ENCODE measurements around the gene ASB16. TPM values are rescaled to one million over a fixed set of nuclear protein-coding genes. Genes with fewer than 3 reads are reported as not detected.

ASB16 gene
- total RNA-seq, 4 donors from 2014 or later = 1.4 to 2.4 (median 1.7) TPM

- no peaks in the 10 kb centered on the region for H3K27me3 ChIP-seq
- peak; percentile 5 to 69 for TF ChIP-seq POLR2A (IDR thresholded peaks at IDR 0.05)
- TF ChIP-seq, protein P1, sequence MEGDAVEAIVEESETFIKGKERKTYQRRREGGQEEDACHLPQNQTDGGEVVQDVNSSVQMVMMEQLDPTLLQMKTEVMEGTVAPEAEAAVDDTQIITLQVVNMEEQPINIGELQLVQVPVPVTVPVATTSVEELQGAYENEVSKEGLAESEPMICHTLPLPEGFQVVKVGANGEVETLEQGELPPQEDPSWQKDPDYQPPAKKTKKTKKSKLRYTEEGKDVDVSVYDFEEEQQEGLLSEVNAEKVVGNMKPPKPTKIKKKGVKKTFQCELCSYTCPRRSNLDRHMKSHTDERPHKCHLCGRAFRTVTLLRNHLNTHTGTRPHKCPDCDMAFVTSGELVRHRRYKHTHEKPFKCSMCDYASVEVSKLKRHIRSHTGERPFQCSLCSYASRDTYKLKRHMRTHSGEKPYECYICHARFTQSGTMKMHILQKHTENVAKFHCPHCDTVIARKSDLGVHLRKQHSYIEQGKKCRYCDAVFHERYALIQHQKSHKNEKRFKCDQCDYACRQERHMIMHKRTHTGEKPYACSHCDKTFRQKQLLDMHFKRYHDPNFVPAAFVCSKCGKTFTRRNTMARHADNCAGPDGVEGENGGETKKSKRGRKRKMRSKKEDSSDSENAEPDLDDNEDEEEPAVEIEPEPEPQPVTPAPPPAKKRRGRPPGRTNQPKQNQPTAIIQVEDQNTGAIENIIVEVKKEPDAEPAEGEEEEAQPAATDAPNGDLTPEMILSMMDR (IDR thresholded peaks at IDR 0.05) = peak in 3 of 6 experiments; percentile 53 to 70 (median 60)
- no peaks in the 10 kb centered on the region for H3K9me3 ChIP-seq
- no CpG with 5 or more reads among the region's 73 CpGs for WGBS, 2 donors
- H3K27ac ChIP-seq = peak overlapping the region; percentile 97 to 99 (median 98)
- H3K4me1 ChIP-seq = peaks cover 26 to 35% of the 10 kb centered on the region in 2 donors
- intact Hi-C loops (cut with DNase I) = loop anchor here (2.0 kb wide), 1 partner anchor 104 kb away; no protein-coding TSS in a partner anchor
- peak overlapping the region; percentile 48 to 88 (median 75) for H3K4me3 ChIP-seq (replicated peaks in 1 of 3)
- peaks cover 24 to 28% of the 10 kb centered on the region in 2 donors for H3K36me3 ChIP-seq
- DNase-seq = peak; percentile 72 to 74
Measured at GRCh38 chr17:44219108-44219615, 48.7 kb downstream of the ASB16 start.

DNA sequence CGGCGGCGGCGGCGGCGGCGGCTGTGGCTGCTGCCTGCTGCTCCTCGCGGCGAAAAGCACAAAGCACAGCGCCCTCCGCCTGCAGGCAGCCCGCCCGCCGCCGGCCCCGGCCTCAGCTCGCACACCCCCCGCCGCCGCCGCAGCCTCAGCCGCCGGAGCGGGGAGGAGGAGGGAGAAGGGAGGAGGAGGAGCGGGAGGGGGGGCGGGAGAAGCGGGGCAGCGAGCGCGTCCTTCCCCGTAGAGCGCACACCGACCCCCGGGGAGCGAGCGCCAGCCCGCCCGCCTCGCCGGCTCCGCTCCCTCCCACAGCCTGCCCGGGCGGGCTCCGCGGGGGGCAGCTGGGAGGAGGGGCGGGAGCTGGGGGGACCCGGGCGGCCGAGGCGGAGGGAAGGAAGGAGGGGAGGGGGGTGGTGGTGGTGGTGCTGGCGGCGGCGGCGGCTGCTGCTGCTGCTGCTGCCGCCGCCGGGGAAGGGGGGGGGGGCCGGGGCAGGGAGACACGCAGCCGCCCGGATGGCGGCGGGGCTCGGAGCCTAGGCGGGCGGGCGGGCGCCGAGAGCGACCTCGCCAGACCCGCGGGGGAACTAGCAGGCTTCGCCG lies 49.2 kb downstream of the ASB16 start, which contains the start of gene UBTF:
Gene UBTF (minus strand): TSS at position 60 of the 597 bp plus-strand sequence. CDS start 1,446 bp downstream, outside the sequence.
- Histone ChIP-seq H3K4me3 (replicated peaks in 1 of 3) (peak within 1 kb of the TSS; percentile 75 to 96 (median 88)), H3K9me3 (no peaks in the 10 kb centered on the region), H3K36me3 (peaks cover 18 to 22% of the 10 kb centered on the region in 2 donors), H3K4me1 (peaks cover 26 to 36% of the 10 kb centered on the region in 2 donors), H3K27me3 (no peaks in the 10 kb centered on the region), H3K27ac (peak within 1 kb of the TSS; percentile 97 to 99 (median 98))
- 2% methylated on average over 9 of the region's 76 CpGs; no CpG with 5 or more reads in 1 of the 2 donors for WGBS, 2 donors
- DNase-seq = peak; percentile 73 to 80
- TF ChIP-seq POLR2A (IDR thresholded peaks at IDR 0.05) = no peak
- TF ChIP-seq, protein P1 (IDR thresholded peaks at IDR 0.05) = no peak
- intact Hi-C loops (cut with DNase I) = loop anchor here (2.0 kb wide), 1 partner anchor 103 kb away; no protein-coding TSS in a partner anchor

- peak; percentile 65 for DNase-seq
- Histone ChIP-seq H3K36me3 (peaks cover 11 to 15% of the 10 kb centered on the region in 2 donors), H3K27me3 (no peaks in the 10 kb centered on the region), H3K4me3 (replicated peaks in 1 of 3) (peak overlapping the region; percentile 71 to 96 (median 88)), H3K9me3 (no peaks in the 10 kb centered on the region), H3K27ac (peak overlapping the region; percentile 97 to 99 (median 98)), H3K4me1 (peaks cover 26 to 36% of the 10 kb centered on the region in 2 donors)
- 0% methylated on average over 51 to 77 of the region's 108 CpGs for WGBS, 2 donors
- intact Hi-C loops (cut with DNase I) = no loop called here
- TF ChIP-seq POLR2A (IDR thresholded peaks at IDR 0.05) = peak in 1 of 2 donors; percentile 7
- TF ChIP-seq, protein P1 (IDR thresholded peaks at IDR 0.05) = peak in 1 of 6 experiments; percentile 14
Measured at GRCh38 chr17:44220213-44221083, 49.9 kb downstream of the ASB16 start.

DNA sequence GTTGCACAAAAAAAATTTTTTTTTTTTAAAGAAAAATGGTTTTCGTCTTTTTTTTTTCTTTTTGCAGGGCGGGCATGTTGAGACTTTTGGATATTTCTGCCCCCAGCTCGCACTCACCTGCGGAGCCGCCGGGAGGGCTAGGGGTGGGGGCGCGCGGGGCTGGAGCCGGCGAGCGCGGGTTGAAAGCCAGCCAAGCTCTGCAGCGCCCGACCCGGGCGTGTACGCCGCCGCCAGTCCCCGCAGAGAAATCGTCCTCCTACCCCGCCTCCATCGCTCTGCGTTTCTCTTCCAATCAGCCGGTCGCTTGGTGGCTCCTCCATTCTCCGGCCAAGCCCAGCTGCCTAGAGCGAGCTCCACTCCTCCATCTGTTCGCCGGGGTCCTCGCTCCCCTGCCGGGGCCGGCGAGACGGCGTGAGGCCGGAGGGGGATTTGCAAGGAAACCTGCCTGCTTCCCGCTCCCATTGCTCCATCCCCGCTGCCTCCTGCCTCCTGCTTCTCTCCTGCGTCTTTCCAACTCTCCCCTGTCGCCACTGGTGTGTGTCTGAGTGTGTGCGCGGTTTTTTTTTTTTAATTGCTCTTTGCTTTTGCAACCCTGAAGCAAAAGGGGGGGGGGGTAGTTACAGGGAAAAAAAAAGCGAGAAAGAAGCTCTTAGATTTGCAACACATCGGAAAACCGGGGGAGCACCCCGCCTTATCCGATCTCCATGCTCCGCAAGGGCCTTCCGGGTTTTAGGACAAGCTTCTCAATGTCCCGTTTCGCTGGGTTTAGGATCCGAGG lies 50.8 kb downstream of the ASB16 start:
- intact Hi-C loops (cut with DNase I) = no loop called here
- DNase-seq = peak; percentile 75 to 78
- Histone ChIP-seq H3K27me3 (no peaks in the 10 kb centered on the region), H3K36me3 (peaks cover 3 to 6% of the 10 kb centered on the region in 2 donors), H3K27ac (peak overlapping the region; percentile 97 to 99 (median 98)), H3K4me3 (replicated peaks in 1 of 3) (peak overlapping the region; percentile 70 to 88 (median 71)), H3K9me3 (no peaks in the 10 kb centered on the region), H3K4me1 (peaks cover 26 to 36% of the 10 kb centered on the region in 2 donors)
- TF ChIP-seq, protein P1 (IDR thresholded peaks at IDR 0.05) = no peak
- TF ChIP-seq POLR2A (IDR thresholded peaks at IDR 0.05) = peak in 1 of 2 donors; percentile 65
- WGBS, 2 donors = 0% methylated on average over 44 to 54 of the region's 54 CpGs

Data from thyroid gland (tissue), 4 donors.